Stimulated activated CD8-positive, alpha-beta memory T cell treated with anti-CD3 and anti-CD28 coated beads, Interleukin-12 subunit alpha, Interleukin-12 subunit beta, amount 100 ng/mL, for 24 hours (primary cell): ENCODE measurements around the gene TXNDC11.

Experiments
- DNase-seq: peaks from one replicate; pipeline ENCODE4 v3.0.0-alpha.2; 2020; ENCODE audit errors: extremely low read depth

TXNDC11 gene

DNA sequence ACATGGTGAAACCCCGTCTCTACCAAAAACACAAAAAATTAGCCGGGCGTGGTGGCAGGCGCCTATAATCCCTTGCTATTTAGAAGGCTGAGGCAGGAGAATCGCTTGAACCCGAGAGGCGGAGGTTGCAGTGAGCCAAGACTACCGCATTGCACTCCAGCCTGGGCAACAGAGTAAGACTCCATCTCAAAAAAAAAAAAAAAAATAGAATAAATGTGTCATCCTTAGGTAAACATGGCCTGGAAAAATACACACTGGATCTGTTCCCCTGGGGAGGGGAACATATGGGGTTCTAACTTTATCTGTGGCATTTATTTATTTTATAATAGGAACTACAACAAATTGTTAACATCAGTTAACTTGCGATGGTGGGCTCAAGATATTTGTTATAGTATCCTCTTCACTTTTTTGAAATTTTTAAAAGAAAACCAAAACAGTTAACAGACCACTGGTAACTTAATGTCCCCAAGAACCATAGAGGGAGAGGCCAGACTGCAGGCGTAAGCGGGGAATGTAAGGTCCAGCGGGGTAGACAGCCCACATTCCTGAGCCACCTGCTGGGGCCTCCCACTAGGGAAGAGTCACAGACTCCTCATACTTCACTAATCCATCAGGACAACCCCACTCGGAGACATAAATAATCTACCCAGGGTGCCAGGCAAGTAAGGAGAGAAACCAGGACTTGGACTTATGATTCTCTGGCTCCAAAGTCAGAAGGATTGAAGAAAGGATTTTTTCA lies 12.5 kb upstream of the TXNDC11 start:
- no peak for DNase-seq

DNA sequence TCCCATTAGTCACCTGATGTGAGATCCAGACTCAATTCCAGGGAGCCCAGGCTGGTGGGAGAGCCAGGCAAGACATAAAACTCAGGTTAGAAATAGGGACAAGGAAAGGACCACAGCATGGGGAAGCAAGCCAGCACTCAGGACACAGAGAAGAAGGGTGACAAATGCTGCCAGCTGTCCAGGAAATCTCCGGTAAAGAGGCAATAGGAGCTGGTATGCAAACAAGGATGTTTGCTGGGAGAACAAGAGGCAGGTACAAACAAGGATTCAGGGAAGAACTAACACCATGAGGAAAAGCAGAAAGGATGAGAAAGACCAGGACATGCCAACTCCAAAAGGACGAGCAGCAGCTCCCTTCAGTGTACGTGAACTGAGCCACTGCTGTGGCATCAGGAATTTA lies 10.2 kb upstream of the TXNDC11 start:
- no peak for DNase-seq

DNA sequence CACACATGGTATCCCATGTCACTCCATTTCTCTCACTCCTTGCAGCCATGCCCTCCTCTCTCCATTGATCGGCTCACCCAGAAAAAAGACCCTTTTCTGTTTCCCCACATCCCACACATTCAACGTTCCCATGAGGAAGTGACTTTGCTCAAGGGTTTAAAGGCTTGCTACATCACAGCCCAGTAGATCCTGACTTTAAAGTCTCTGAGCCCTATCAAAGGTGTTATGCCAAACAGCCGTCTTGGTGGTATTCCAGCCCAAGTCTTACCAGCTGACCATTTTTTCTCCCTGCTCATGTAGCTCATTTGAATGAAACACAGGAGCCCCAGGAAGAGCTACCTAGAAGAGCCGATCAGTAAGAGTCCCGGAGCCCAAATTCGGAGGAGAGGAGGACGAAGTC lies 7.4 kb upstream of the TXNDC11 start:
- no peak for DNase-seq

DNA sequence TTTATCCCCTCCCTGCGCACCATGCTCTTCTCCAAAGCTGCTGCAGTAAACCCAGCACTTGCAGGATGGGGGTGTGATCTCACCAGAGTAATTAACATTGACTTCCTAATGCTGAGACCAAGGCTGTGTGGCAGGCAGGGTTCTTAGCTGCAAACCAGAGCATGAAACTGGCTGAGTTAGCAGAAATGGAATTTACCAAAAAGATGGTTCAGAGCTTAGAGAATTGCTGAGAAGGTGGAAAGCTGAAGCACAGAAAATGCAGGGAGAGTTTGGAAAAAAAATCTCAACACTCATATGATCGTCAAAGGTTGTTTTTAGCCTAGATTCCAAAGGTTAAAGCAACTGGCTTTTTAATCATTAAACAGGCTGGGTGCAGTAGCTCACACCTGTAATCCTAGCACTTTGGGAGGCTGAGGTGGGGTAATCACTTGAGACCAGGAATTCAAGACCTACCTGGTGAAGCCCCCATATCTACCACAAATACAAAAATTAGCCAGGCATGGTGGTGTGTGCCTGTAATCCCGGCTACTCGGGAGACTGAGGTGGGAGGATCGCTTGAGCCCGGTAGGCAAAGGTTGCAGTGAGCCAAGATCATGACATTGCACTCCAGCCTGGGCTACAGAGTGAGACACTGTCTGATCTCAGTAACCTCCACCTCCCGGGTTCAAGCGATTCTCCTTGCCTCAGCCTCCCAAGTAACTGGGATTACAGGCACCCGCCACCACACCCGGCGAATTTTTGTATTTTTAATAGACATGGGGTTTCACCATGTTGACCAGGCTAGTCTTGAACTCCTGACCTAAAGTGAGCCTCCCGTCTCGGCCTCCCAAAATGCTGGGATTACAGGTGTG lies 6.0 kb upstream of the TXNDC11 start:
- no peak for DNase-seq

DNA sequence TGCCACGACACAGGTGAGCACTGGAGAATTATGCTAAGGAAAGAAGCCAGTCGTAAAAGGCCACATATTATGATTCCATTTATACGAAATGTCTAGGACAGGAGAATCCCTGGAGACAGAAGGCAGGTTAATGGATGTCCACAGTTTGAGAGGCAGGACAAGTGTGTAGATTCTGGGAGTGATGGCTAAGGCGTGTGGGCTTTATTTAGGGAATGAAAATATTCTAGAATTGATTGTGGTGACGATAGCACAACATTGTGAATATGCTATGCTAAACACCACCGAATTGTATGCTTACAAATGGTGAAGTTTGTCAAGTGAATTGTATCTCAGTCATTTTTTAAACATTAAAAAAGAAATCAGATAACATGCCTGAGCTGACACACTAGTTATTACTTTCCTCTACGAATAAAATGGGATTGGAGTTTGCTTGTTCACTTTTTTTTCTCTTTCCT lies 5.3 kb upstream of the TXNDC11 start:
- no peak for DNase-seq

DNA sequence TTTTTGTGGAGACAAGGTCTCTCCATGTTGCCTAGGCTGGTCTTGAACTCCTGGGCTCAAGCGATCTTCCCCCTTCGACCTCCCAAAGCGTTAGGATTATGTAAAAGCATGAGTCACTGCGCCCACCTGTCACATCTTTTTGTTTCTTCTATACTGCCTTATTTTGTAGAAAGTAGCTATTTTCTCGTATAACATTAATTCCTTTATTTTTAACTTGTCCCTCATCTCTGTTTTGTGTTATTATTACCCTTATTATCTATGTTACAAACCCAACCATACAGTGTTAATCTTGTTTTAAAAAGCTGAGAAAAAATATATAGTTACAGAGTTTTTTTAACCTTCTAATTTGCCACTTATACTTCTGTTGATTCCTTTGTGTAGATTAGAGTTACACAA lies 1.4 kb upstream of the TXNDC11 start:
- DNase-seq, result no peak

DNA sequence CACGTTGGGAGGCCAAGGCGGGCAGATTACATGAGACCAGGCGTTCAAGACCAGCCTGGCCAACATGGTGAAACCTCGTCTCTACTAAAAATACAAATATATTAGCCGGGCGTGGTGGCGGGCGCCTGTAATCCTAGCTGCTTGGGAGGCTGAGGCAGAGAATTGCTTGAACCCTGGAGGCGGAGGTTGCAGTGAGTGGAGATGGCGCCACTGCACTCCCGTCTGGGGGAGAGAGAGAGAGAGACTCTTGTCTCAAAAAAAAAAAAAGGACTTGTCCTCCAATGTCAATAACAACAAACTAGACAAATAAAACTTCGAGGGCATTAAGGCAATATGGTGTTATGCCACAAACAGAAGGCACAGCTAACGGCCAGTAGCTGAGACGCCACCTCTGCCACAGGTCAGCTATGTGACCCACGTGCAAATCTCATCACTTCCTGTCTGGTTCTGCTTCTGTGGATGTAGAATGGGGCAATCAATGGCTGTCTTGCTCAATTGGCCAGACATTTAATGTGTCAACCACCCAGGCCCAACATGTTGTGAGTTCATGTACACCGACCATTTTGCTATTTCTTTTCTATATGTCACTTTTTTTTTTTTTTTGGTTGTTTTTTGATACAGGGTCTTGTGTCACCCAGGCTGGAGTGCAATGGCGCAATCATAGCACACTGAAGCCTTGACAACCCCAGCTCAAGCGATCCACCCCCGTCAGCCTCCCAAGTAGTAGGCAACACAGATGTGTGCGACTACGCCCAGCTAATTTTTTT lies 834 bp upstream of the TXNDC11 start:
- DNase-seq, result no peak

DNA sequence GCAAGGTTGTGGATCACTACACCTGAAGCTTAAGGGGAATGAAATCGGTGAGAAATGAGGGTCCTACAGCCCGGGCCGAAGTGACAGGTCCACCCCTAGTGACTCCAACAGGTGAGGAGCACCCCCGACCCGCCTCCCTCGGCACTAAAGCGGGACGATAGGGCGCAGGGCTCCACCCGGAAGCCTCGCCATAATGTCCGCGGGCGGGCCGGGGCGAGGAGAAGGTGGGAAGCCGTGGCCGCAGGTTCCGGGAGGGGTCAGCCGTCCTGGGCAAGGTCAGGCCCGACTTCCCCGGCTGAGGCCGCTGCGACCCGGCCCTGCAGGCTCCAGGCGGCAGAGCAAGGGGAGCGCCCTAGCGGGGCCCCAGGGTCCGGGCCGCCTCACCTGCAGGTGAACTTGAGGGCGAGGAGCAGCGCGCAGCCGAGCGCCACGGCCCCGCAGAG lies 543 bp downstream of the TXNDC11 start:
- no peak for DNase-seq

DNA sequence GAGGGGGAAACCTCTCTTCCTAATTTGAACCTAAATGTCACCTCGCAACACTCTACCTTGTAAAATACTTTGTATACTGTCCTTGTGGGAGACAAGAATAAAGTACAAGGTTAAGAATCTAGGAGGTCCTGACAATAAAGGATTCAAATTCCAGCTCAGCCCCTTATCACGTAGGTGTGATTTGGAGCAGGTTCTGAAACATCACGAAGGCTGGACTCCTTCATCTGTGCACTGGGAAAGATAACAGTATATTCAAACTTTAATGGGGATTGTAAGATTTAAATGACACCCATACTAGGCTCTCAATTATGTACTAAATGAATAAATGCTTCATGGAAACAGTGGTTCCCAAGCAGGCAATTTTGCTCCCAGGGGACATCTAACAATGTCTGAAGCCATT lies 2.1 kb downstream of the TXNDC11 start:
- DNase-seq, result no peak

DNA sequence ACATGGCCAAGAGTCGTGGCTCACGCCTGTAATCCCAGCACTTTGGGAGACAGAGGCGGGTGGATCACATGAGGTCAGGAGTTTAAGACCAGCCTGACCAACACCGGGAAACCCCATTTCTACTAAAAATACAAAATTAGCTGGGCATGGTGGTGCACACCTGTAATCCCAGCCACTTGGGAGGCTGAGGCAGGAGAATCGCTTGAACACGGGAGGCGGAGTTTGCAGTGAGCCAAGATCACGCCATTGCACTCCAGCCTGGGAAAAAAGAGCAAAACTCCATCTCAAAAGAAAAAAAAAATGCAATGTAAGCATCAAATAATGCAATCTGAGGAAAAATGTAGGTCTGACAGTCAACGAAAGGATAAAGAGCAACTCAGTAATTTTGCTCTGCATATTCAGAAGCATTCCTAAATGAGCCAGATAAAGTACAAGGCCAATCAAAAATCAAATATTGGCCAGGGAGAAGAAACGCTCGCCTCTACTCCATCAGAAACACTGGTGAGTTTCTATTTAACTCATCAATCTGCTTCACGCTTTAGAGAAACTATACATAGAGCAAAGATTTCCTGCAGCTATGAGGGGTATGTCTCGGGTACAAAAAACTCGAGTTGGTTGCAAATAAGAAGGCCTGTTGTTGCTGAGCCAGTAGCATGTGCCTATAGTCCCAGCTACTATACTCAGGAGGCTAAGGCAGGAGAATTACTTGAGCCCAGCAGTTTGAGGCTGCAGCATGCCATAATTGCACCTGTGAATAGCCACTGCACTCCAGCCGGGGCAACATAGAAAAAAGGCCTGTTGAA lies 3.7 kb downstream of the TXNDC11 start:
- no peak for DNase-seq

DNA sequence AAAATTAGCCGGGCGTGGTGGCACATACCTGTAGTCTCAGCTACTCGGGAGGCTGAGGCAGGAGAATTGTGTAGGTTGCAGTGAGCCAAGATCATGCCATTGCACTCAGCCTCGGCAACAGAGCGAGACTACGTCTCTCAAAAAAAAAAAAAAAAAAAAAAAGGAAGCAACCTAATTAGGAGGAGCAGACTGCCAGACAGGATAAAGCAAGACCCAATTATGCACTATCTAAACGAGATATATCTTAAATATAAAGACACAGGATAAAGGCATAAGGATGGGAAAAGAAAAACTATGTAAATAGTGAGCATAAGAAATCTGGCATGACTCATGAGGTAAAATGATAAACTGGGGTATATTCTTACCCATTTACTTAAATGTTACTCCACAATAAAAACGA lies 4.9 kb downstream of the TXNDC11 start:
- DNase-seq, result no peak

DNA sequence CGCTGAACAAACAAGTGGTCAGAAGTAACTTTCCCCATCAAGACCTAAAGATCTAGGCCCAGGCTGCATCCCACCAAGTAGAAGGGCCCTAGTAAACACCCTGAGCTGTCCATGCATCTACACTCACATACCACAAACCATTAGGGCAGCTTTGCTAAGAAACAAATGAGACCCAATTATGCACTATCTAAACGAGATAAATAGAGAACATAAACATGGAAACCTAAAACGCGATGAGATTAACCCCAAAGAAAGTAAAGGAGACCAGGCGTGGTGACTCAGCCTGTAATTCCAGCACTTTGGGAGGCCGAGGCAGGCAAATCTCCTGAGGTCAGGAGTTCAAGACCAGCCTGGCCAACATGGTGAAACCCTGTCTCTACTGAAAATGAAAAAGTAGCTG lies 5.8 kb downstream of the TXNDC11 start:
- DNase-seq, result no peak

DNA sequence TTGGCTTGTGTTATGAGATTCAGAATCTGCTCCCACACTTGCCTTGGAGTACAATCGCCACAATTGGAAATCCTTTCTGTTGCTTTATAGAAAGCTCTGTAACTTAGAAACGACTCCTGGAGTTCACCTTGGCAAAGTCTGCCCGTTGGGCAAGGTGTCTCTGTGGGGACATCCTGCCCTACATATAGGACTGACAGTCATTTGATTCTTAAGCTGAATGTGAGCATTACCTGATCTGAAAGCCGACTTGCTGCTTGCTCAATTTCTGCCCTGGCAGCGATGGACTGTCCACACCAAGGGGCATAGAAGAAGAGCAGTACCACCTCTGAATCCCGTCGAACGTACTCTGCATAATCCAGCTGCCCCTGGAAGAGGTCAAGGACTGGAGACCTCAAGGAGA lies 6.9 kb downstream of the TXNDC11 start:
- no peak for DNase-seq

DNA sequence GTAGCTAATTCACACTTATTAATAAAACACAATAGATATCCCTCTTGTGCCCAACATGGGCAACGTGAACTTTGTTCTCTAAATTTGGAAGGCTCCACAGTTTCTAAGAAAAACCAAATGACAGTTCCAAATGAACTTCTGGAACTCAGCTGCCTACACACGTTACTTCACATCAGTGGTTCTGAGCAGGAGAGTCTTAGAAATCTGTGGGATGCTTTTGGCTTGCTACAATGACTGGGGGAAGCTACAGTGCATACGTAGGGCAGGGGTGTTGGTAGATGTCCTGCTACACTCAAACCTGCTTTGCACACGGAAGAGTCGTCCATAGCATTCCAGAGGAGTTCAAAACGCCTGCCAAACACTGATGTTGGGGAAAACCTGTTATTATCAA lies 8.0 kb downstream of the TXNDC11 start:
- DNase-seq, result no peak

DNA sequence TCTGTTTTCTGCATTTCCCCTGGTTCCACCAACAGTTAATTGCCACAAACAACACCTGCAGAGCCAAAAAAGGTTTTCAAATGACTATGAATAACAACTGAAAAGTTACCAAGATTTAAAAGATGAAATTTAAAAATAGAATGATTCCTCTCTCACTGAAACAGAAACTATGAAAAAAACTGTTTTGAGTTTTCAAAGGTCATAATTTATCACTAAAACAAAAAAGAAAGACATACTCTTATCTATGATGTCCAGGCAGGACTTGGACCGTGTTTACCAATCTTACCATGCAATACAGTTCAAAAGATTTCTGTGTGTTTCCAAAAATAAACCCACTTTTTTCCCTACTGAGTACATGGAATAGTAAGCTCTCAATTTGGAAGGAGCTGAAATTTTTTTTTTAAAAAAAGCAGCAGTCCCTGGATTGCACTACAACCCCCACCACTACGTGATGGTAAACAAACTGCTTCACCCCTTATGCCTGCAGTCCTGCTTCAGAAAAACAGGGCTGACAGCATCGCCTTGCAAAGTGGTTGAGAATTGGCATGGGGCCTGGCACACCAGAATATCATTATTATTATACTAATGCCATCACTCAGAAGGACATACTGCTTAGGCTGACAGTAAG lies 8.5 kb downstream of the TXNDC11 start:
- DNase-seq, result no peak

DNA sequence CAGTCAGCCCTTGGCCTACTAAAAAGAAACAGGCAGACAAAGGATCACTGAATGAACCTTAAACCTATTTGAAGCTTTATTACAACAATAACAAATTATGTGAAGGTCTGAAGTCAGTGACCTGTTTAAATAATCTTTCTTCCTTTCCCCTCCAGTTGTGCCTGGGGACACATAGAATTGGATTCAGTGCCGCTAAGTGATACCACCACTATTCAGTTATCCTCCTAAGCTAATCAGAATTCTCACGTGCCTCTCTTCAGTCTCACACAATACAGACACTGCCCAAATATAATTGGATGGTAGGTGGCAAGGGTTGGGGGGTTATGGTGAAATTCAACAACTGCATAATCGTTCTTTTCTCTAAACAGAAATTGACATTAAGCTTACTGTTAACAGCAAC lies 11.4 kb downstream of the TXNDC11 start:
- no peak for DNase-seq

DNA sequence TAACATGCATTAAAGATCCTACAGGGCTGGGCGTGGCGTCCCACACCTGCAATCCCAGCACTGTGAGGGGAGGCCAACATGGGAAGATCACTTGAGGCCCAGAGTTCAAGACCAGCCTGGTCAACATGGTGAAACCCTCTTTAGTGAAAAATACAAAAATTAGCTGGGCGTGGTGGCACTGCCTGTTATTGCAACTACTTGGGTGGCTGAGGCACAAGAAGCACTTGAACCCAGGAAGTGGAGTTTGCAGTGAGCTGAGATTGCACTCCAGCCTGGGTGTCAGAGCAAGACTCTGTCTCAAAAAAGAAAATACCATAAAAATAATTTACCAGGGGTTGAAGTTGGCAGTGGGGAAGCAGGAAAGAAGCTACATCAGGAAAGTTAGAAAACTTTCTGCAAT lies 12.9 kb downstream of the TXNDC11 start:
- no peak for DNase-seq

DNA sequence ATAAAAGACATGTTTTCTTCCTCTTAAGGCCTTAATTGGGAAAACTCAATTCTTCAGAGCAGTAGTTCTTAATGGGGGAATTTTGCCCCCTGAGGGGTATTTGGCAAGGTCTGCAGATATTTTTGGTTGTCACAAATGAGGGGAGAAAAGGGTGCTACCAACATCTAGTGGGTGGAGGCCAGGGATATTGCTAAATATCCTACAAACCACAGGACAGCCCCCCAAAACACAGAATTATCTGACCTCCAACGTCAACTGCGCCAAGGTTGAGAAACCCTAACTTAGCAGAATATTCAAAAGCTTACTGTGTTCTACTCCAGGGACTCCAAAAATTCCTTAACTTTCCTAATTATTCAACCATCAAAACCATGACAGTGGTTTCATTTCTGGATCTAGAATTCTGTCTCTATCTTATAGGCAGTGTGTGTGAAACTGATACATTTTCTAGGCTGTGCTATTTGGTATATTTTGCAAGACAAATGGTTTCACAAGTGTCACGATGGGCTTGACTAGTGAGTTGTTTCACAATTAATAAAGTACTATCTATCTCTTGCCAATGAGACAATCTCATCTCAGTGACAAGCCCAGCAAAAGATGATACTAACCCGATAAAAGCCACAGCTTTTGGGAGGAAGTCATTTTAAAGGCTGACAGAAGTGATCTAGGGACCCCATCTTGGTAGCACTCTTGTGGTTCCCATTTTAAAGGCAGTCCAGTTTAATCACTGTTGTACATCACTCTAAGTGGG lies 14.7 kb downstream of the TXNDC11 start:
- no peak for DNase-seq

DNA sequence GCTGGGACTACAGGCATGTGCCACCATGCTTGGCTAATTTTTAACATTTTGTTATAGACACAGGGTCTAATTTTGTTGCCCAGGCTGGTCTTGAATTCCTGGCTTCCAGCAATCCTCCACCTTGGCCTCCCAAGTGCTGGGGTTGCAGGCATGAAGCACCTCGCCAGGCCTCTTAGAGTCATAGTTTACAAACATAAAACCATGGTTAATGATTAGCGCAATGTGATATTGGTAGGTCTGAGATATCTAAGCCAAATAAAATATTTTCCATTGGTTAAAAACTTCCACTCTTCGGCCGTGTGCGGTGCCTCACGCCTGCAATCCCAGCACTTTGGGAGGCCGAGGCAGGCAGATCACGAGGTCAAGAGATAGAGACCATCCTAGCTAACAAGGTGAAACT lies 16.6 kb downstream of the TXNDC11 start:
- no peak for DNase-seq

DNA sequence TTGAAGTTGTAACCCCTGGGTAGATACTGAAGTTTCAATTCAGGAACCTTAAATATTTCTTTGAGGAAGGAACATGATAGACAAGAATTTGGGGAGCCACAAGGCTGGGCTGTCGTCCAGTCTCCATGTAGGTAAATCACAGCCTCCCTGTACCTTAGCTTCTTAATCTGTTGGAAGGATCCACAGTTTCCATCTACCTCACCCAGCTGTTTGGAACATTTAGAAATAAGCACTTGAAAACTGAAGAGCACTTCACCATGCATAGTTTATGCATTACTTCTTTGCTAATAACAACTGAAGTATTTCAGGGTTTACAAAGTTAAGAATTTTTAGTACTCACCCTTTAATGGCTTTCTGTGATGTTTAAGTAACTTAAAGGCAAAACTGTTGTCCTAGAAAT lies 17.2 kb downstream of the TXNDC11 start:
- no peak for DNase-seq

DNA sequence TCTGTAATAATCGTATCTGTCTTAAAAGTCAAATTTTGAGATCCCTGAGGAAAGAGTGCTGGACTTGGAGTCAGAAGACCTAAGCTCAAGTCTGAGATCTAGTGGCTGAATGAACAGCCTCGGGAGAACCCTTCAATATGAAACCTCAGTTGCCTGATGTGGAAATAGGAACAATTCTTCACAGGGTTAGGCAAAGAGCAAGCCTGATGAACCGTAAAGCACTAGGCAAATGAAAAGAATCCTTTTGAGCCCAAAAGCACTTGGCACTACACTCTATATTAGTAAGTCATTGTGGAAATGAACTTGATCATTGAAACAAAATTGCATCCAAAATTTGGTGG lies 20.2 kb downstream of the TXNDC11 start:
- DNase-seq, result no peak
